Stimulated activated naive B cell treated with anti-CD40 and anti-IgM and Interleukin-4, amounts not matched to agents 10 μg/mL and 1 μg/mL and 100 μg/mL, for 72 hours (primary cell): ENCODE measurements around the gene ZNF296.

Source experiments
- ATAC-seq, 2 donors: fragments of 150-1000 bp; cut with Tn5 transposase; replicated peaks; 2 replicates each; pipeline ENCODE4 v1.10.0; 2021; ENCODE audit warnings: moderate library complexity in 1 of 2
- DNase-seq: peaks from one replicate; pipeline ENCODE4 v3.0.0; 2021
- H3K27ac Mint-ChIP-seq: one replicate; pipeline ENCODE4 v1.8.0; 2022; ENCODE audit warnings: mild to moderate bottlenecking, mixed read lengths
- H3K27me3 Mint-ChIP-seq, 2 donors: one replicate each; pipeline ENCODE4 v1.8.0; 2022; ENCODE audit warnings: mixed read lengths in 2 of 2
- H3K36me3 Mint-ChIP-seq, 2 donors: one replicate each; pipeline ENCODE4 v1.8.0; 2022; ENCODE audit warnings: mixed read lengths in 2 of 2, mild to moderate bottlenecking in 1 of 2
- H3K4me1 Mint-ChIP-seq, 2 donors: one replicate each; pipeline ENCODE4 v1.8.0; 2022; ENCODE audit warnings: mixed read lengths in 2 of 2, mild to moderate bottlenecking in 1 of 2
- H3K4me3 Mint-ChIP-seq, 2 donors: one replicate each; pipeline ENCODE4 v1.8.0; 2022; ENCODE audit warnings: mild to moderate bottlenecking in 2 of 2, mixed read lengths in 2 of 2, moderate library complexity in 1 of 2
- H3K9me3 Mint-ChIP-seq, 2 donors: one replicate each; pipeline ENCODE4 v1.8.0; 2022; ENCODE audit warnings: mixed read lengths in 2 of 2, mild to moderate bottlenecking in 1 of 2

Gene ZNF296

GRCh38 chr19:45069056-45069455 lies 7.2 kb downstream of the ZNF296 start:
- Mint-ChIP-seq H3K4me3 (no peak overlapping the region), H3K36me3 (peaks cover 38 to 57% of the 10 kb centered on the region in 2 donors), H3K27me3 (no peaks in the 10 kb centered on the region), H3K9me3 (no peaks in the 10 kb centered on the region), H3K4me1 (peaks cover 9 to 40% of the 10 kb centered on the region in 2 donors), H3K27ac (no peak overlapping the region)
- DNase-seq (no peak), ATAC-seq (no peak)

- Mint-ChIP-seq H3K4me3 (no peak overlapping the region), H3K4me1 (peaks cover 9 to 39% of the 10 kb centered on the region in 2 donors), H3K27me3 (no peaks in the 10 kb centered on the region), H3K36me3 (peaks cover 41 to 61% of the 10 kb centered on the region in 2 donors), H3K27ac (peak overlapping the region; percentile 81), H3K9me3 (no peaks in the 10 kb centered on the region)
- ATAC-seq (no peak), DNase-seq (no peak)
Measured at GRCh38 chr19:45068041-45068440, 8.2 kb downstream of the ZNF296 start.

- Mint-ChIP-seq H3K27me3 (no peaks in the 10 kb centered on the region), H3K36me3 (peaks cover 43 to 57% of the 10 kb centered on the region in 2 donors), H3K4me1 (peaks cover 8 to 31% of the 10 kb centered on the region in 2 donors), H3K27ac (peak overlapping the region; percentile 81), H3K4me3 (no peak overlapping the region), H3K9me3 (no peaks in the 10 kb centered on the region)
- ATAC-seq (no peak), DNase-seq (no peak)
Measured at GRCh38 chr19:45066921-45067661, 9.2 kb downstream of the ZNF296 start.

- no peak for DNase-seq
- ATAC-seq, result no peak
- no peaks in the 10 kb centered on the region for H3K27me3 Mint-ChIP-seq
- H3K9me3 Mint-ChIP-seq, result no peaks in the 10 kb centered on the region
- H3K4me1 Mint-ChIP-seq, result peaks cover 11 to 17% of the 10 kb centered on the region in 2 donors
- H3K4me3 Mint-ChIP-seq, result no peak overlapping the region
- H3K36me3 Mint-ChIP-seq, result peaks cover 37 to 57% of the 10 kb centered on the region in 2 donors
- peak overlapping the region; percentile 69 for H3K27ac Mint-ChIP-seq
Measured at GRCh38 chr19:45063851-45064801, 12.2 kb downstream of the ZNF296 start.

- peaks cover 22 to 24% of the 10 kb centered on the region in 2 donors for H3K4me1 Mint-ChIP-seq
- peaks cover 45 to 60% of the 10 kb centered on the region in 2 donors for H3K36me3 Mint-ChIP-seq
- H3K9me3 Mint-ChIP-seq, result no peaks in the 10 kb centered on the region
- no peak for DNase-seq
- H3K4me3 Mint-ChIP-seq, result no peak overlapping the region
- peak overlapping the region; percentile 37 for H3K27ac Mint-ChIP-seq
- ATAC-seq, result no peak
- no peaks in the 10 kb centered on the region for H3K27me3 Mint-ChIP-seq
Measured at GRCh38 chr19:45061965-45062364, 14.3 kb downstream of the ZNF296 start.

- no peaks in the 10 kb centered on the region for H3K9me3 Mint-ChIP-seq
- no peaks in the 10 kb centered on the region for H3K27me3 Mint-ChIP-seq
- H3K27ac Mint-ChIP-seq, result peak overlapping the region; percentile 91
- H3K4me3 Mint-ChIP-seq, result no peak overlapping the region
- peaks cover 30 to 38% of the 10 kb centered on the region in 2 donors for H3K4me1 Mint-ChIP-seq
- H3K36me3 Mint-ChIP-seq, result peaks cover 38 to 65% of the 10 kb centered on the region in 2 donors
- ATAC-seq (peak; percentile 93 to 94), DNase-seq (peak; percentile 73)
Measured at GRCh38 chr19:45059258-45059965, 16.9 kb downstream of the ZNF296 start.

- H3K4me1 Mint-ChIP-seq, result peaks cover 30 to 38% of the 10 kb centered on the region in 2 donors
- H3K27ac Mint-ChIP-seq, result peak overlapping the region; percentile 43
Measured at GRCh38 chr19:45058622-45059159, 17.6 kb downstream of the ZNF296 start.

GRCh38 chr19:45057444-45057843 lies 18.8 kb downstream of the ZNF296 start:
- ATAC-seq, result no peak
- Mint-ChIP-seq H3K36me3 (peaks cover 38 to 64% of the 10 kb centered on the region in 2 donors), H3K27ac (peak overlapping the region; percentile 66), H3K27me3 (no peaks in the 10 kb centered on the region), H3K9me3 (no peaks in the 10 kb centered on the region), H3K4me3 (no peak overlapping the region), H3K4me1 (peaks cover 33 to 45% of the 10 kb centered on the region in 2 donors)
- no peak for DNase-seq

More at GRCh38 chr19:45058622-45059159, 17.6 kb downstream of the ZNF296 start:
- ATAC-seq (no peak), DNase-seq (no peak)
- Mint-ChIP-seq H3K36me3 (peaks cover 37 to 65% of the 10 kb centered on the region in 2 donors), H3K9me3 (no peaks in the 10 kb centered on the region), H3K4me3 (no peak overlapping the region), H3K27me3 (no peaks in the 10 kb centered on the region)

GRCh38 chr19:45056831-45057230 lies 19.4 kb downstream of the ZNF296 start:
- Mint-ChIP-seq H3K27me3 (no peaks in the 10 kb centered on the region), H3K36me3 (peaks cover 44 to 68% of the 10 kb centered on the region in 2 donors), H3K27ac (peak overlapping the region; percentile 79), H3K4me3 (no peak overlapping the region), H3K4me1 (peaks cover 39 to 51% of the 10 kb centered on the region in 2 donors), H3K9me3 (no peaks in the 10 kb centered on the region)
- ATAC-seq (peak; percentile 26 to 30), DNase-seq (no peak)

- DNase-seq, result peak; percentile 23
- Mint-ChIP-seq H3K9me3 (no peaks in the 10 kb centered on the region), H3K27ac (peak overlapping the region; percentile 81), H3K4me3 (peak overlapping the region; percentile 26 to 47), H3K27me3 (no peaks in the 10 kb centered on the region), H3K4me1 (peaks cover 45 to 72% of the 10 kb centered on the region in 2 donors), H3K36me3 (peaks cover 31 to 54% of the 10 kb centered on the region in 2 donors)
- ATAC-seq, result peak; percentile 78 to 82
Measured at GRCh38 chr19:45051929-45052579, 24.2 kb downstream of the ZNF296 start.

- no peak for DNase-seq
- Mint-ChIP-seq H3K9me3 (no peaks in the 10 kb centered on the region), H3K36me3 (peaks cover 44 to 61% of the 10 kb centered on the region in 2 donors), H3K4me1 (peaks cover 54 to 75% of the 10 kb centered on the region in 2 donors), H3K27me3 (no peaks in the 10 kb centered on the region), H3K4me3 (no peak overlapping the region), H3K27ac (peak overlapping the region; percentile 84)
- ATAC-seq, result no peak
Measured at GRCh38 chr19:45050036-45050435, 26.2 kb downstream of the ZNF296 start.

- DNase-seq (no peak), ATAC-seq (no peak)
- peaks cover 43 to 56% of the 10 kb centered on the region in 2 donors for H3K36me3 Mint-ChIP-seq
- no peaks in the 10 kb centered on the region for H3K9me3 Mint-ChIP-seq
- peak overlapping the region; percentile 84 for H3K27ac Mint-ChIP-seq
- H3K27me3 Mint-ChIP-seq, result no peaks in the 10 kb centered on the region
- peaks cover 56 to 79% of the 10 kb centered on the region in 2 donors for H3K4me1 Mint-ChIP-seq
- H3K4me3 Mint-ChIP-seq, result peak overlapping the region in 1 of 2 donors; percentile 5
Measured at GRCh38 chr19:45049073-45049736, 27.1 kb downstream of the ZNF296 start.
